Common myeloid progenitor, CD34-positive (primary cell): ENCODE measurements around the gene CDK5RAP2.
A peak's percentile ranks its signal among the peaks of the same experiment; 100 is the strongest.

ENCODE experiments used
- CTCF ChIA-PET: fragments of 350-600 bp; sonication (Branson Sonifier 250); formaldehyde crosslinking; loops from one replicate; lab custom pipeline; 2021; ENCODE audit warnings: antibody characterized with exemption; lab: Charles Lee
- POLR2A ChIA-PET: fragments of 350-600 bp; sonication (Branson Sonifier 250); formaldehyde crosslinking; loops from one replicate; lab custom pipeline; 2021; ENCODE audit warnings: antibody characterized with exemption; lab: Charles Lee
- DNase-seq, 3 donors: peaks; one replicate each; pipeline versions ENCODE4 v3.0.0 to v3.0.0-alpha.2; 2013
- H3K27ac ChIP-seq, 2 experiments: 1 replicate in 1 of 2; 2 replicates in 1 of 2; pipeline ENCODE4 v1.7.0; 2013; ENCODE audit warnings: inconsistent platforms in 2 of 2, low read length in 2 of 2, mild to moderate bottlenecking in 2 of 2, low read depth in 1 of 2, moderate library complexity in 1 of 2; ENCODE audit not compliant: severe bottlenecking in 2 of 2, insufficient read depth in 1 of 2, poor library complexity in 1 of 2
- H3K27me3 ChIP-seq, 5 experiments: replicated peaks in 2 of 5; 1 replicate in 3 of 5; 2 replicates in 2 of 5; pipeline versions ENCODE4 v1.6.1 to v1.7.0; 2013; ENCODE audit warnings: low read length in 4 of 5, mild to moderate bottlenecking in 2 of 5, moderate library complexity in 2 of 5, inconsistent platforms in 1 of 5; ENCODE audit not compliant: insufficient read depth in 5 of 5, control insufficient read depth in 4 of 5
- H3K36me3 ChIP-seq, 4 experiments: 1 replicate in 2 of 4; 2 replicates in 2 of 4; pipeline versions ENCODE4 v1.6.1 to v1.7.0; 2013; ENCODE audit warnings: low read length in 3 of 4, control low read depth in 1 of 4, mild to moderate bottlenecking in 1 of 4; ENCODE audit not compliant: control insufficient read depth in 4 of 4, insufficient read depth in 4 of 4
- H3K4me1 ChIP-seq, 4 experiments: 1 replicate in 3 of 4; 2 replicates in 1 of 4; pipeline versions ENCODE4 v1.6.1 to v1.7.1; 2013; ENCODE audit warnings: low read length in 3 of 4, mild to moderate bottlenecking in 3 of 4, control low read depth in 1 of 4, inconsistent platforms in 1 of 4, moderate library complexity in 1 of 4; ENCODE audit not compliant: control insufficient read depth in 4 of 4, insufficient read depth in 4 of 4; ENCODE audit errors: control extremely low read depth in 1 of 4
- H3K4me3 ChIP-seq, 7 experiments: 1 replicate in 4 of 7; 2 replicates in 3 of 7; pipeline versions ENCODE4 v1.5.1 to v1.7.0; 2013; ENCODE audit warnings: mild to moderate bottlenecking in 7 of 7, low read length in 6 of 7, moderate library complexity in 6 of 7, inconsistent platforms in 2 of 7, low read depth in 2 of 7, control low read depth in 1 of 7; ENCODE audit not compliant: insufficient read depth in 4 of 7, control insufficient read depth in 1 of 7; ENCODE audit errors: extremely low read depth in 1 of 7
- H3K9me3 ChIP-seq, 5 experiments: 1 replicate in 4 of 5; 2 replicates in 1 of 5; pipeline versions ENCODE4 v1.6.1 to v1.7.1; 2013; ENCODE audit warnings: low read length in 4 of 5, mild to moderate bottlenecking in 2 of 5, inconsistent platforms in 1 of 5, low read depth in 1 of 5, moderate library complexity in 1 of 5; ENCODE audit not compliant: control insufficient read depth in 4 of 5, insufficient read depth in 2 of 5; ENCODE audit errors: control extremely low read depth in 1 of 5
- WGBS: methylation state at CpG from one replicate; pipeline ENCODE4 v1.1.5; 2013; ENCODE audit not compliant: insufficient coverage; 5-methylcytosine and 5-hydroxymethylcytosine counted together

Gene CDK5RAP2

GRCh38 chr9:120360510-120360909 is 219.5 kb downstream of the CDK5RAP2 start:
- no peak for DNase-seq
- POLR2A ChIA-PET: no interaction called here
- 100% methylated on average over 4 of the region's 4 CpGs for WGBS

GRCh38 chr9:120360046-120360445 is 219.9 kb downstream of the CDK5RAP2 start:
- Histone ChIP-seq H3K9me3 (no peaks in the 10 kb centered on the region), H3K4me1 (no peaks in the 10 kb centered on the region), H3K36me3 (no peaks in the 10 kb centered on the region), H3K27ac (no peak overlapping the region), H3K27me3 (peaks cover 0 to 2% (median 0%) of the 10 kb centered on the region in 5 experiments), H3K4me3 (no peak overlapping the region)
- 86% methylated on average over 4 of the region's 4 CpGs for WGBS
- CTCF ChIA-PET: interaction anchor here (0.5 kb wide), 1 partner anchor 71 kb away, joined by 3 read pairs; no protein-coding TSS in a partner anchor
- POLR2A ChIA-PET: no interaction called here
- no peak for DNase-seq

More at GRCh38 chr9:120360510-120360909, 219.5 kb downstream of the CDK5RAP2 start:
- H3K4me1 ChIP-seq: no peaks in the 10 kb centered on the region
- CTCF ChIA-PET: no interaction called here
- H3K9me3 ChIP-seq: no peaks in the 10 kb centered on the region
- peaks cover 0 to 2% (median 0%) of the 10 kb centered on the region in 5 experiments for H3K27me3 ChIP-seq
- H3K27ac ChIP-seq: no peak overlapping the region
- H3K4me3 ChIP-seq: no peak overlapping the region
- no peaks in the 10 kb centered on the region for H3K36me3 ChIP-seq

DNA sequence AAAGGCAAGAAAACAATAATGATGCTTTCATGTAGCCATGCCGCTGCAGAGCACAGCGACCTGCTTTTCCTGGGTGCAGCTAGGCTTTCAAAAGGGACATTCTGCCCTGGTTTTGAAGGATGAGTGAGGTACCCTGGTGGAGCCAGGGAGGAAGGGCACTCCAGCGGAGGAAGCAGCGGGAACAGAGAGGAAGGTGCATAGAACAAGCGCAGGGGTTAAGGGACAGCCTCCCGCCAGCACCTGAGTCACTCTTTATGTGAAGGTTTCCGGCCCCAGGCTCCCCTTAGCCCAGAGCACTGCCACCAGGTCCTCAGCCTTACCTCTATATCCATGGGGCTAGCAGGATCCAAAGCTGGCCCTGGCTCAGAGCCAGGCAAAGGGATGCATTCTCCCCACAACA is 221.1 kb downstream of the CDK5RAP2 start:
- H3K27me3 ChIP-seq: peaks cover 0 to 2% (median under 1%) of the 10 kb centered on the region in 5 experiments
- H3K27ac ChIP-seq: no peak overlapping the region
- no peak overlapping the region for H3K4me3 ChIP-seq
- POLR2A ChIA-PET: no interaction called here
- H3K4me1 ChIP-seq: no peaks in the 10 kb centered on the region
- CTCF ChIA-PET: interaction anchor here (1.7 kb wide), 1 partner anchor 9 kb away, joined by 4 read pairs; no protein-coding TSS in a partner anchor
- H3K36me3 ChIP-seq: no peaks in the 10 kb centered on the region
- WGBS: 91% methylated on average over 5 of the region's 7 CpGs
- DNase-seq: no peak
- no peaks in the 10 kb centered on the region for H3K9me3 ChIP-seq

GRCh38 chr9:120353506-120353905 is 226.5 kb downstream of the CDK5RAP2 start:
- H3K27me3 ChIP-seq: peaks cover 0 to 7% (median 3%) of the 10 kb centered on the region in 5 experiments
- WGBS: 67% methylated on average over 1 of the region's 5 CpGs

GRCh38 chr9:120351106-120351505 is 228.9 kb downstream of the CDK5RAP2 start:
- no peak overlapping the region for H3K27ac ChIP-seq
- CTCF ChIA-PET: interaction anchor here (1.0 kb wide), 1 partner anchor 1829 kb away, joined by 3 read pairs; no protein-coding TSS in a partner anchor
- peaks cover 0 to 7% (median 5%) of the 10 kb centered on the region in 5 experiments for H3K27me3 ChIP-seq
- no peak for DNase-seq
- no peaks in the 10 kb centered on the region for H3K36me3 ChIP-seq
- H3K4me3 ChIP-seq: no peak overlapping the region
- H3K9me3 ChIP-seq: no peaks in the 10 kb centered on the region
- no peaks in the 10 kb centered on the region for H3K4me1 ChIP-seq
- POLR2A ChIA-PET: no interaction called here
- WGBS: 87% methylated on average over 9 of the region's 9 CpGs

More at GRCh38 chr9:120353506-120353905, 226.5 kb downstream of the CDK5RAP2 start:
- no peak for DNase-seq
- no peaks in the 10 kb centered on the region for H3K36me3 ChIP-seq
- POLR2A ChIA-PET: no interaction called here
- no peaks in the 10 kb centered on the region for H3K4me1 ChIP-seq
- H3K9me3 ChIP-seq: no peaks in the 10 kb centered on the region
- H3K4me3 ChIP-seq: no peak overlapping the region
- CTCF ChIA-PET: interaction anchor here (0.6 kb wide), 1 partner anchor 1645 kb away, joined by 5 read pairs; no protein-coding TSS in a partner anchor
- no peak overlapping the region for H3K27ac ChIP-seq

GRCh38 chr9:120350596-120350995 is 229.4 kb downstream of the CDK5RAP2 start:
- Histone ChIP-seq H3K4me3 (no peak overlapping the region), H3K36me3 (no peaks in the 10 kb centered on the region), H3K27me3 (peaks cover 0 to 7% (median 5%) of the 10 kb centered on the region in 5 experiments), H3K27ac (no peak overlapping the region), H3K4me1 (no peaks in the 10 kb centered on the region), H3K9me3 (no peaks in the 10 kb centered on the region)
- ChIA-PET CTCF (interaction anchor here (1.0 to 1.6 kb wide), 2 partner anchors 8 to 1828 kb away, joined by 3 to 4 read pairs; no protein-coding TSS in a partner anchor), POLR2A (no interaction called here)
- 97% methylated on average over 4 of the region's 4 CpGs for WGBS
- DNase-seq: no peak

DNA sequence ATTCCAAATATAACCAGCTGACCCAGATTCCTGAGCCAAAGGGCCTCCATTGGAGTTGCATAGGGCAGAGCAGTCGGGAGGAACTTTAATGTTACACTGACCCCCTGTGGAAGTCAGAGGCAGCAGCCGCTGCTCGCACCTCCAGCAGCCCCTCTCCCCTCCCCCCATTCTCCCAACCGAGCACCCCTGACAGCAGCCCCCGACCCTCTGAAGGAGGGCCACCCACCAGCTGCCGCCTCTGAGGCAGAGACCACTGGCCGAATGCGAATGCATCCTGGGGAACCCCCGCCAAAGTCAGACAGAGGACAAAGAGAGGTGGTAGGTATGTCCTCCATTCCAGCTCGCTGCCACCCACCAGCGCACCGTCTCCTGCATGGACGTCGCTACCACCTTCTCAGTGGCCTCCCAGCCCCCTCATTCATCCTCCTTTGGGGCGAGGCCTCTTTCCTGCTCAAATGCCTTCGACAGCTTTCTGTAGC is 231.0 kb downstream of the CDK5RAP2 start:
- POLR2A ChIA-PET: no interaction called here
- Histone ChIP-seq H3K27ac (no peak overlapping the region), H3K9me3 (no peaks in the 10 kb centered on the region), H3K4me3 (no peak overlapping the region), H3K4me1 (no peaks in the 10 kb centered on the region), H3K36me3 (no peaks in the 10 kb centered on the region), H3K27me3 (peaks cover 0 to 7% (median 5%) of the 10 kb centered on the region in 5 experiments)
- peak; percentile 23 to 32 (median 31) for DNase-seq
- CTCF ChIA-PET: interaction anchor here (0.6 to 1.6 kb wide), 2 partner anchors 10 to 29 kb away, joined by 3 to 4 read pairs; no protein-coding TSS in a partner anchor
- 22% methylated on average over 9 of the region's 16 CpGs for WGBS
